GM18868 (cell line): ENCODE results near the gene LAIR2.
A peak's percentile ranks its signal among the peaks of the same experiment; 100 is the strongest.
"Not testable (repeated sequence)": the region's sequence is repeated elsewhere in the genome, so short reads cannot be mapped to it uniquely, and the experiment has no call there.

ENCODE experiments used
- ATAC-seq: cut with Tn5 transposase; IDR thresholded peaks from one replicate; pipeline ENCODE4 v1.9.1; 2021; ENCODE audit warnings: mild to moderate bottlenecking, moderate library complexity; ENCODE audit not compliant: unreplicated experiment

LAIR2 gene

GRCh38 chr19:54492568-54492967 lies 10.1 kb upstream of the LAIR2 start:
- ATAC-seq = no peak

GRCh38 chr19:54493056-54493455 lies 9.6 kb upstream of the LAIR2 start:
- not testable (repeated sequence) for ATAC-seq

- ATAC-seq = no peak
Measured at GRCh38 chr19:54493967-54494585, 8.6 kb upstream of the LAIR2 start.

DNA sequence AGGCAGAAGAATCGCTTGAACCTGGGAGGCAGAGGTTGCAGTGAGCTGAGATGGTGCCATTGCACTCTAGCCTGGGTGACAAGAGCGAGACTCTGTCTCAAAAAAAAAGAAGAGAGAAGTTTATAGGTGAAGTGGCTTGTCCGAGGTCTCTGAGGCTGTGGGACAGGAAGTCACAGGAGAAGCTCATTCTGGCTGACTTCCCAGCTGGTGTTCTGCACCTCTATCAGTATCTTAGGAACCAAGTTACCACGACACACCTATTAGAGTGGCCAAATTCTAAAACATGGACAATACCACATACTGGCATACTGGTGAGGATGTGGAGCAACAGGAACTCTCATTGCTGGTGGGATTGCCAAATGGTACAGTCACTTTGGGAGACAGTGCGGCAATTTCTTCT lies 7.3 kb upstream of the LAIR2 start:
- not testable (repeated sequence) for ATAC-seq

GRCh38 chr19:54497747-54498450 lies 4.7 kb upstream of the LAIR2 start:
- not testable (repeated sequence) for ATAC-seq

DNA sequence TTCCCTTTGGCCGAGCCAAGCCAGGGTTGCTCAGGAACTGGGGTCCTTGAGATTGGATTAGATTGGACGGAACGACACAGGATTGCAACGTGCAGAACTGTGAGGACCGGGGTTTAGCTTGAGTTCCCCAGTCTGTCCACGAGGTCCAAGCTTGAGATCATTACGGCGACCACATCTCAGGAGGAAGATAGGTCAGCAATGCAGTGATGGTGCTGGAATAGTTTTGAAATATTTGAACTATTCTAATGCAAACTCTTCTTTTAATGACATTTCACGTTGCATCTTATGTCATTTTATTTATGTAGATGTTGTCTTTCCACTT lies 4.2 kb upstream of the LAIR2 start:
- not testable (repeated sequence) for ATAC-seq

DNA sequence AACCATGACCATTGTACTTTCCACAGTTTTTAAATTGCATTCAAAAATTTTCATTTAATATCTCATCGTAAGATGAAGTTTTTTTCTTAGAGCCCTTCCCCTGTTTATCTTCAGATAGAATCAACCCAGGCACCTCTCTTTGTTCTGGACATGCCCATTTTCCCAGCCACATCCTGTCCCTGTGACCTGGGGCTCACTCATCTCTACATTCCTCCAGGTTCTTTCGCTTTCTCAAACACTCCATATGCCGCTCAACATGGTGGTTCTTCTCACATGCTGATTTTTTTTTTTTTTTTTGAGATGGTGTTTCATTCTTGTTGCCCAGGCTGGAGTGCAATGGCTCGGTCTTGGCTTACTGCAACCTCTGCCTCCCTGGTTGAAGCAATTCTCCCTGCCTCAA lies 2.9 kb downstream of the LAIR2 start:
- not testable (repeated sequence) for ATAC-seq

- ATAC-seq = no peak
Measured at GRCh38 chr19:54506079-54506478, 3.4 kb downstream of the LAIR2 start.

GRCh38 chr19:54507038-54507717 lies 4.5 kb downstream of the LAIR2 start:
- not testable (repeated sequence) for ATAC-seq

GRCh38 chr19:54507824-54508223 lies 5.2 kb downstream of the LAIR2 start:
- no peak for ATAC-seq

- not testable (repeated sequence) for ATAC-seq
Measured at GRCh38 chr19:54508487-54508886, 5.9 kb downstream of the LAIR2 start.

DNA sequence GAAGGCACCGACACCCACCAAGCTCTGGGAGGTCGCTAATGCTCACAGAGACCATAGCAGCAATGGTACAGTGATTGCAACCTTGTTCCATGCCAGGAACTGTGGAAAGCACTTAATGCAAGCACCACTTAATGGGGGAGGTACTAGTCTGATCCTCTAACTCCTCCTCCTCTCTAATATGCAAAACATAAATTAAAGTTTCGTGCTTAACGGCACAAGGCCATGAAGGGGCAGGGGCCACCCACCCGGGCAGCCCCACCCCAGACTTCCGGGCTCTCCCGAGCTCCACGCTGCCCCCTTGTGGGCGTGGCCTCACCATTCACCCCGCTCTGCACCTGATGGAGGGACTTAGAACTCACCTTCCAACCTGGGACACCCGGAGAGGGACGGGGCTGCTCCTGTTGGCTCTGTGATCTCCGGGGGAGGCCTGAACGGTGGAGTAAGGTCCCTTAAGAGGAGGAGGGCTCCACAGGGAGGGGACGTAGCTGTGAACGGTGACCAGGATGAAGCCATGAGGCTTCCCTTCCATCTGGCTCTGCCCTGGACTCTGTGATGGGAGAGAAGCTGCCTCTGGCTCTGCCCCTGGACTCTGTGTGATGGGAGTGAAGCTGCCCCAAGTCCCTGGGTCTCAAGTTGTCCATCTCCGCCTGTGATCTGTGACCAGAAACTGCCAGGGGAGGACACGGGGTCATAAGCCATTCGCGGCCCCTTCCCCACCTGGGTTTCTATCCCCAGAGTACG lies 6.7 kb downstream of the LAIR2 start:
- ATAC-seq = not testable (repeated sequence)

GRCh38 chr19:54515156-54515555 lies 12.5 kb downstream of the LAIR2 start:
- ATAC-seq = no peak

DNA sequence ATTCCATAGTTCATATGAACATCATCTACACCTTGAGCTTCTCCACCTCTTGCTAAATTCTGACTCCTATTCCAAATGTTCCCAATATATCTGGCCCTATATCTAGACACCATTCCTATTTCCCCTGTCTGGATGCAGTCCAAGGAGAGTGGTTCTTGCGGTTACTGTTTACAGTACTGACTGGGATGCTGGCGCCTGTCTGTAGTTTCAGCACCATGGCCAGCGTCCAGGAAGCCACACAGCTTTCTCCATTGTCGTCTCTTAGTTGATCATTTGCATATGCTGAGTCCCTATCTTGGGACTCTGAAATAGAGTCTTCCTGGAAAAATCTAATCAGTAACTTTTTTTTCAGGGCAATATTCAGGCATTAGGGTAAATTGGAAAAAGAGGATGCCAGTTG lies 14.9 kb downstream of the LAIR2 start:
- ATAC-seq = no peak

DNA sequence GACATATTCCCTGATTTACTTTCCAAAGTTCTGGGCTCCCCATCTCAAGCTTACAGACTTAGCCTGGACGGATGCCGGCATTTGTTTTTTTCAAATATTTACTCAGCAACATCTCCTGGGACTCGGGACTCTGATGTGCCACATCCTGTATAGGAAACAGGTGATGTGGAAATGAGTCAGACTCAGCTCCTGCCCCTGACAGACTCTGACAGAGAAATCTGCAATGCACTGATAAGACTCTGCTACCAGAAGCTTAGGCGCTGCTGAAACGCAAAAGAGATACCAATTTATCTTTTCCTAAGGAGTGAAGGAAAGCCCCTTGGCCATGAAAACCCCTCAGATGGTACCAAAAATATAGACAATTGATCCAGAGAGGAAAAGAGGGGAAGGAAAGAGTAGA lies 16.2 kb downstream of the LAIR2 start:
- ATAC-seq = peak; percentile 49

DNA sequence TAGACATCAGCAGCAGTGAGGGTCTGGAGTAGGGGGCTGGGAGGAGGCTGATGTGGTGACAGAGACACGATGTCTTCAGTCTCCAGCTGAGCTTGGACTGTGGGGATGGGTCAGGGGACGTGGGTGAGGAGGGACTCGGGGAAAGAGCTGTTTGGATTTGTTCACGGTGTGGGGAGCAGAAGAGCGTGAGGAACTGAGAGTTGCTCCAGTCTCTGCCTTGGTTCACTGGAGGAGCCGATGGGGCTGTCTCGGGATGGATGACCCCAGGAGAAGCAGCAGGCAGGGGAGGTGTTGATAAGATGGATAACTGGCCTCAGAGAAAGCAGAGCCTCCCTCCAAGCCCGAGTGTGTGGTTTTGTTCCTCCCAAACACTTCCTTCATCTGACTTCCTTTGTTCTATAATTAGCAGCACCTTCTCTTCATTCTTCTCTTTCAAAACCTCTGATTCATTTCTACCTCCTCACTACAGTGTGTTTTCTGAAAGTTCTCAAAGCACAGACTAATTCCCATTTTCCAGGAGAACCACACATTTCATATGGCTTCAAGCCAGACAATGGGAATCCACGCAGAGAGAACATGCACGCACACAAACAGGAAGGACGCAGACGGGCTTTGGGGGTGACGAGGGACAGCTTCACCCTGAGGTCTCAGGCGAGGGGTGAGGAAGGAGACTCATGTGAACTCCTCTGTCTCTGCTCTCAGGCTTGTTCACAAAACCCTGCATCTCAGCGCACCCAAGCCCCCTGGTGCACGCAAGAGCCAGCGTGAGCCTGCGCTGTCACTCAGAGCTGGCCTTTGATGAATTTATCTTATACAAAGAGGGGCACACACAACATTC lies 18.6 kb downstream of the LAIR2 start:
- no peak for ATAC-seq

GRCh38 chr19:54521860-54522513 lies 19.4 kb downstream of the LAIR2 start:
- no peak for ATAC-seq

DNA sequence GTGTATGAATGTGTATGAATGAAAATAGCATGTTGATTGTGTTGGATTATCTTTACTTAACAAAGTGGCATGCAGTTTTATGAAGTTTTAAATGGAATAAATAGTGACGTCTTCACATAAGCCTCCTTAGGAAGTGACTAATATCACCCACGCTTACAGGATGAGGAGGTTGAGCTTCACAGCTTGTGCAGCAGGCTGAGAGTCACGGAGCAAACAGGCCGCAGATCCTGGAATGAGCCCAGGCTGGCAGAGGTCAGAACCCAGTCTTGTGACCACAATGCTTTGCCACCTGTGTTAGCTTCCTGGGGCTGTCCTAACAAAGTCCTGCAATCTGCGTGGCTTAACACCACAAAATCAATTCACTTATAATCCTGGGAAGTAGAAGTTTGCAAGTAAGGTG lies 20.8 kb downstream of the LAIR2 start:
- ATAC-seq = no peak

DNA sequence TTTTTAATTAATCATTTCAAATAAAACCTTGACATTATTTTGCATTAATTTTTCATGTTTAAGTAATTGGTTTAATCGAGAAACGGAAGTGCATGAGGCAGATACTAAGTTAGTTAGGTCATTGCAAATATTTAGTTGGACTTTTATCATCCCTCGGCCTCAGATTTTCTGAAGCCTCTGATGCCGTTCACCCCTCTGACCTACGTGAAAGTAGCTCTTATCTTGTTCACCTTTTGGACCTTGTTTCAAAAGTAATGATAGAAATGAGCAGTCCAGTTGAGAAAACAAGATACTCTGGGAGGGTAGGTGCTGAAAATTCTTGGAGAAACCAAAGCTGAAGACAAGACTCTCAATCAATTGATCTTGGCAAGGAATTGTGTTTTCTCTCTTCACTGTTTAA lies 23.0 kb downstream of the LAIR2 start:
- no peak for ATAC-seq

DNA sequence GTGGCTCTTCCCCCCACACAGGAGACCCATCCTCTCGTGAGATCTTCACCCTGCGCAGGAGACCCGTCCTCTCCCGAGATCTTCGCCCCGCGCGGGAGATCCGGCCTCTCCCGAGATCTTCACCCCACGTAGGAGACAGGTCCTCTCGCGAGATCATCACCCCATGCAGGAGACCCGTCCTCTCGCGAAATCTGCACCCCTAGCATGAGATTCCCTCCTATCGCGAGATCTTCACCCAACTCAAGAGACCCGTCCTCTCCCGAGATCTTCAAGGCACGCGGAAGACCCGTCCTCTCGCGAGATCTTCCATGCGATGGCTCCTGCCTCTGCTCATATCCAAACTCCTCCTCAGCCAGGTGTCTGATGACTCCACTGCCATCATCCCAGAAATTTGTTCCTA lies 24.3 kb downstream of the LAIR2 start:
- no peak for ATAC-seq
